ENCODE results near the gene DNMT3B.

DNA sequence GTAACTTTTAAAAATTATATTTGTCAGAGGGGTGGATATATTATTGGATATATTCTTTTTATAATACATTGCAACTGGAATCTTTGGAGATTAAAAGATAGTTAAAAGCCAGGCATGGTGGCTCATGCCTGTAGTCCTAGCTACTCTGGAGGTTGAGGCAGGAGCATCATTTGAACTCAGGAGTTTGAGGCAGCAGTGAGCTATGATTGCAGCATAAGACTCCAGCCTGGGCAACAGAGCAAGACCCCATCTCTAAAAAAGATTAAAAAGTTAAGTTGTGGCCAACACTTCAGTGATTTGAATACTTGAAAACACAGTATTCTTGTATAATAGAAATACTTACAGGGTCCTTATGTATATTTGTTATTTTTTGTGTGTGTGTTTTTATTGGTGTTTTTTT, 72.8 kb downstream of the DNMT3B start:
- TF ChIP-seq POLR2A (IDR thresholded peaks at IDR 0.05) = no peak
- no peak for TF ChIP-seq EP300 (IDR thresholded peaks at IDR 0.05)
- TF ChIP-seq, protein P1, sequence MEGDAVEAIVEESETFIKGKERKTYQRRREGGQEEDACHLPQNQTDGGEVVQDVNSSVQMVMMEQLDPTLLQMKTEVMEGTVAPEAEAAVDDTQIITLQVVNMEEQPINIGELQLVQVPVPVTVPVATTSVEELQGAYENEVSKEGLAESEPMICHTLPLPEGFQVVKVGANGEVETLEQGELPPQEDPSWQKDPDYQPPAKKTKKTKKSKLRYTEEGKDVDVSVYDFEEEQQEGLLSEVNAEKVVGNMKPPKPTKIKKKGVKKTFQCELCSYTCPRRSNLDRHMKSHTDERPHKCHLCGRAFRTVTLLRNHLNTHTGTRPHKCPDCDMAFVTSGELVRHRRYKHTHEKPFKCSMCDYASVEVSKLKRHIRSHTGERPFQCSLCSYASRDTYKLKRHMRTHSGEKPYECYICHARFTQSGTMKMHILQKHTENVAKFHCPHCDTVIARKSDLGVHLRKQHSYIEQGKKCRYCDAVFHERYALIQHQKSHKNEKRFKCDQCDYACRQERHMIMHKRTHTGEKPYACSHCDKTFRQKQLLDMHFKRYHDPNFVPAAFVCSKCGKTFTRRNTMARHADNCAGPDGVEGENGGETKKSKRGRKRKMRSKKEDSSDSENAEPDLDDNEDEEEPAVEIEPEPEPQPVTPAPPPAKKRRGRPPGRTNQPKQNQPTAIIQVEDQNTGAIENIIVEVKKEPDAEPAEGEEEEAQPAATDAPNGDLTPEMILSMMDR (IDR thresholded peaks at IDR 0.05) = no peak
